ENCODE results near the gene QPRT.
"Not testable (repeated sequence)": the region's sequence is repeated elsewhere in the genome, so short reads cannot be mapped to it uniquely, and the experiment has no call there.

QPRT gene

DNA sequence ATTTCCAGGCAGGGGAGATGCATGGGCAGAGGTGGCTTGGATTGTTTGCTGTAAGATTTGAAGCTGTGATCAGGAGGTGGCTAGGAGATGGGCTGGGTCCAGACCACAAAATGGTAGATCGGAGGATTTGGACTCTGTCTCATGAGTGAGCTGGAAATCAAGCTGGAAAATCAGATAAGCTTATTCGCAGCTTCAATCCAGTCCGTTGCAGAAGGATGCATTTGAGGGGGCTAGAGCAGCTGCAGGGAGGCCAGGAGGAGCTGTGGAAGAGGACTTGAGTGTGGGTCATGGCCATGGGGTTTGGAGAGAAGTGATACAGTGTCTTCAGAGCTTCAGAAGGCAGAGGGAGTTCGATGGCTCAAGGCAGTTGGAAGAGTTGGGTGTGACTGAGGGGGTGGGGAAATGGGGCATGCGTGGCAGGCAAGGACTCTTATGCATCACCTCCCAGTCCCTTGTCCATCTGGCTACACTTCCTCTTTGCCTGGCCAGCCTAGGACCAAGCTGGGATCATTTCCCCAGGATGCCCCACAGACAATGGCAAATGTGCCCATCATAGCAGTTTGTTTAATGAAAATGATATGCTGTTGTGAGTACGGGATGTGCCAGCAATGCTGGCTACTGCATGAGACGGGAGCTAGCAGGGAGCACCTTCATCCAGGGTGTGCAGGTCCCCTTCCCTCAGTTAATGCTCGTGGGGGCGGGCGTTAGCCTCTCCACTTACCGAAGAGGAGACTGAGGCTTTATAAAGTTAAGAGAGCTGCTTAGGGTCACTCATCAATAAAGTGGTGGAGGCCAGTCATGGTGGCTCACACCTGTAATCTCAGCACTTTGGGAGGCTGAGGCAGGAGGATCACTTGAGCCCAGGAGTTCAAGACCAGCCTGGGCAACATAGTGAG lies 20.6 kb downstream of the QPRT start:
- H3K9me3 ChIP-seq (ENCODE audit: control insufficient read depth in 1 of 2, low read length in 2 of 2): no peaks in the 10 kb centered on the region
- no peaks in the 10 kb centered on the region for H3K36me3 ChIP-seq (ENCODE audit: control insufficient read depth in 1 of 2, insufficient read depth in 2 of 2, low read length in 2 of 2)
- H3K4me3 ChIP-seq (ENCODE audit: low read depth in 1 of 2, low read length in 2 of 2): no peak overlapping the region
- peaks cover 0 to 3% of the 10 kb centered on the region in 2 donors for H3K4me1 ChIP-seq (ENCODE audit: control insufficient read depth in 1 of 2, insufficient read depth in 2 of 2, low read length in 2 of 2)
- H3K9ac ChIP-seq (ENCODE audit: low read depth in 1 of 2, low read length in 2 of 2): no peak overlapping the region
- no peaks in the 10 kb centered on the region for H3K27me3 ChIP-seq (ENCODE audit: control insufficient read depth in 1 of 2, insufficient read depth in 2 of 2, low read length in 2 of 2)
- no peak overlapping the region for H3K27ac ChIP-seq (ENCODE audit: low read depth, low read length)

GRCh38 chr16:29700253-29700987 lies 21.4 kb downstream of the QPRT start:
- Histone ChIP-seq H3K27me3 (ENCODE audit: control insufficient read depth in 1 of 2, insufficient read depth in 2 of 2, low read length in 2 of 2) (no peaks in the 10 kb centered on the region), H3K36me3 (ENCODE audit: control insufficient read depth in 1 of 2, insufficient read depth in 2 of 2, low read length in 2 of 2) (no peaks in the 10 kb centered on the region), H3K9ac (ENCODE audit: low read depth in 1 of 2, low read length in 2 of 2) (no peak overlapping the region), H3K4me1 (ENCODE audit: control insufficient read depth in 1 of 2, insufficient read depth in 2 of 2, low read length in 2 of 2) (peaks cover 0 to 3% of the 10 kb centered on the region in 2 donors), H3K27ac (ENCODE audit: low read depth, low read length) (no peak overlapping the region), H3K9me3 (ENCODE audit: control insufficient read depth in 1 of 2, low read length in 2 of 2) (no peaks in the 10 kb centered on the region), H3K4me3 (ENCODE audit: low read depth in 1 of 2, low read length in 2 of 2) (no peak overlapping the region)

DNA sequence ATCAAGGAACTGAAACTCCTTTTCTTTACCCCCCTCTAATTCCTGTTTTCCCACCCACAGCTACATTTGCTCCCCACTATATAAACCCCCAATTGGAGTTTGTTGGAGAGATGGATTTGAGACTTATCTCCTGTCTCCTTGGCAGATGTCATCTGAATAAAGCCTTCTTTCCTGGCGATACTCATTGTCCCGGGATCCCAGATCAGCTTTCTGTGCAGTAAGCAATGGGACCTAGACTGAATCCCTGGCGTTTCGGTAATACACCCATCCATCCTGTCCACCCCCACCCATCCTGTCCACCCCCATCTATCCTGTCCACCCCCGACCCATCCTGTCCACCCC lies 22.2 kb downstream of the QPRT start:
- Histone ChIP-seq H3K27me3 (ENCODE audit: control insufficient read depth in 1 of 2, insufficient read depth in 2 of 2, low read length in 2 of 2) (no peaks in the 10 kb centered on the region), H3K36me3 (ENCODE audit: control insufficient read depth in 1 of 2, insufficient read depth in 2 of 2, low read length in 2 of 2) (no peaks in the 10 kb centered on the region), H3K4me3 (ENCODE audit: low read depth in 1 of 2, low read length in 2 of 2) (no peak overlapping the region), H3K27ac (ENCODE audit: low read depth, low read length) (no peak overlapping the region), H3K9ac (ENCODE audit: low read depth in 1 of 2, low read length in 2 of 2) (no peak overlapping the region), H3K4me1 (ENCODE audit: control insufficient read depth in 1 of 2, insufficient read depth in 2 of 2, low read length in 2 of 2) (peaks cover 0 to 3% of the 10 kb centered on the region in 2 donors), H3K9me3 (ENCODE audit: control insufficient read depth in 1 of 2, low read length in 2 of 2) (no peaks in the 10 kb centered on the region)

- H3K36me3 ChIP-seq (ENCODE audit: control insufficient read depth in 1 of 2, insufficient read depth in 2 of 2, low read length in 2 of 2): no peaks in the 10 kb centered on the region
- H3K9me3 ChIP-seq (ENCODE audit: control insufficient read depth in 1 of 2, low read length in 2 of 2): no peaks in the 10 kb centered on the region
- H3K27me3 ChIP-seq (ENCODE audit: control insufficient read depth in 1 of 2, insufficient read depth in 2 of 2, low read length in 2 of 2): no peaks in the 10 kb centered on the region
- no peak overlapping the region for H3K27ac ChIP-seq (ENCODE audit: low read depth, low read length)
- H3K9ac ChIP-seq (ENCODE audit: low read depth in 1 of 2, low read length in 2 of 2): no peak overlapping the region
- peaks cover 0 to 3% of the 10 kb centered on the region in 2 donors for H3K4me1 ChIP-seq (ENCODE audit: control insufficient read depth in 1 of 2, insufficient read depth in 2 of 2, low read length in 2 of 2)
- H3K4me3 ChIP-seq (ENCODE audit: low read depth in 1 of 2, low read length in 2 of 2): no peak overlapping the region
Observed at GRCh38 chr16:29702269-29702668, 23.3 kb downstream of the QPRT start.

DNA sequence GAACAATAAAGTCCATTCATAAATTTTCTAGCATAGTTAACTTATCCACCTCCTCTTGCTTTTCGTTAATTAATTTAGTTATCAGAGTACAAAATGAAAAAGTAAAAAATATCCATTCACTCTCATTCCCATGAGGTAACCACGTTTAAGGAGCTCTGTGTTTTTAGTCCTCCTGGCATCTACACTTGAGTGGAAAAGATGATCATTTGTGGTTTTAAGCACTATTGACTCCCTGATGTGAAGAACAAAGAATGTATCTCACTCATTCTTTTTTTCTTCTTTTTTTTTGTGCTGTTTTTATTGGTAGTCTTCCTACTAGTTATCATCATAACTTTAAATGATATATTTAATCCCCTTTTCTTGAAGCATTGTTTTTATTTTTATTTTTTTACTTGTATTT lies 26.1 kb downstream of the QPRT start:
- H3K27me3 ChIP-seq (ENCODE audit: control insufficient read depth in 1 of 2, insufficient read depth in 2 of 2, low read length in 2 of 2): no peaks in the 10 kb centered on the region
- H3K27ac ChIP-seq (ENCODE audit: low read depth, low read length): no peak overlapping the region
- no peak overlapping the region for H3K9ac ChIP-seq (ENCODE audit: low read depth in 1 of 2, low read length in 2 of 2)
- no peaks in the 10 kb centered on the region for H3K36me3 ChIP-seq (ENCODE audit: control insufficient read depth in 1 of 2, insufficient read depth in 2 of 2, low read length in 2 of 2)
- no peaks in the 10 kb centered on the region for H3K9me3 ChIP-seq (ENCODE audit: control insufficient read depth in 1 of 2, low read length in 2 of 2)
- peaks cover 0 to under 1% of the 10 kb centered on the region in 2 donors for H3K4me1 ChIP-seq (ENCODE audit: control insufficient read depth in 1 of 2, insufficient read depth in 2 of 2, low read length in 2 of 2)
- no peak overlapping the region for H3K4me3 ChIP-seq (ENCODE audit: low read depth in 1 of 2, low read length in 2 of 2)

- H3K4me3 ChIP-seq (ENCODE audit: low read depth in 1 of 2, low read length in 2 of 2); H3K4me1 ChIP-seq (ENCODE audit: control insufficient read depth in 1 of 2, insufficient read depth in 2 of 2, low read length in 2 of 2); H3K9me3 ChIP-seq (ENCODE audit: control insufficient read depth in 1 of 2, low read length in 2 of 2); H3K9ac ChIP-seq (ENCODE audit: low read depth in 1 of 2, low read length in 2 of 2); H3K27ac ChIP-seq (ENCODE audit: low read depth, low read length); H3K27me3 ChIP-seq (ENCODE audit: control insufficient read depth in 1 of 2, insufficient read depth in 2 of 2, low read length in 2 of 2); H3K36me3 ChIP-seq (ENCODE audit: control insufficient read depth in 1 of 2, insufficient read depth in 2 of 2, low read length in 2 of 2): not testable (repeated sequence)
Observed at GRCh38 chr16:29707160-29707559, 28.2 kb downstream of the QPRT start.

GRCh38 chr16:29708917-29709600 lies 30.1 kb downstream of the QPRT start:
- H3K9ac ChIP-seq (ENCODE audit: low read depth in 1 of 2, low read length in 2 of 2): no peak overlapping the region
- H3K9me3 ChIP-seq (ENCODE audit: control insufficient read depth in 1 of 2, low read length in 2 of 2): no peaks in the 10 kb centered on the region
- H3K27ac ChIP-seq (ENCODE audit: low read depth, low read length): no peak overlapping the region
- H3K36me3 ChIP-seq (ENCODE audit: control insufficient read depth in 1 of 2, insufficient read depth in 2 of 2, low read length in 2 of 2): no peaks in the 10 kb centered on the region
- H3K4me1 ChIP-seq (ENCODE audit: control insufficient read depth in 1 of 2, insufficient read depth in 2 of 2, low read length in 2 of 2): peaks cover 0 to 3% of the 10 kb centered on the region in 2 donors
- no peak overlapping the region for H3K4me3 ChIP-seq (ENCODE audit: low read depth in 1 of 2, low read length in 2 of 2)
- no peaks in the 10 kb centered on the region for H3K27me3 ChIP-seq (ENCODE audit: control insufficient read depth in 1 of 2, insufficient read depth in 2 of 2, low read length in 2 of 2)

DNA sequence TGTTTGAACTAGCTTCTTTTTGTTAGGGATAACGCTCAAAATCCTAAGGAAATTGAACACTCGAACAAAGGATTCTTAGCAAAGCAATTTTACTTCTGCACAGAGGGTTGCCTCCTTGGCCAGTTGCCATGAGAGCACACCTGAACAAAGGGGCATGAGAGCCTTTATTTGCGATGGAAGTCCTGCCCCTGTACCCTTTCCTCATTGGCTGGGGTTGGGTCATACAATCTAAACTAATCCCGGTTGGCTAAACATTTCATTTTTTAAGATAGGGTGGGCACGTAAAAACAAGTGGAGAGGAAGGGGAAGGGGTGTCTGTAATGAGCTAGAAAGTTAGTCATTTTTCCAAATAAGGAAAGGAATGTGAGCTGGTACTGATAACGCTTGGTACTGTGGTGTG lies 30.7 kb downstream of the QPRT start:
- not testable (repeated sequence) for H3K36me3 ChIP-seq (ENCODE audit: control insufficient read depth in 1 of 2, insufficient read depth in 2 of 2, low read length in 2 of 2); H3K9ac ChIP-seq (ENCODE audit: low read depth in 1 of 2, low read length in 2 of 2); H3K4me3 ChIP-seq (ENCODE audit: low read depth in 1 of 2, low read length in 2 of 2); H3K4me1 ChIP-seq (ENCODE audit: control insufficient read depth in 1 of 2, insufficient read depth in 2 of 2, low read length in 2 of 2); H3K27ac ChIP-seq (ENCODE audit: low read depth, low read length); H3K9me3 ChIP-seq (ENCODE audit: control insufficient read depth in 1 of 2, low read length in 2 of 2); H3K27me3 ChIP-seq (ENCODE audit: control insufficient read depth in 1 of 2, insufficient read depth in 2 of 2, low read length in 2 of 2)

DNA sequence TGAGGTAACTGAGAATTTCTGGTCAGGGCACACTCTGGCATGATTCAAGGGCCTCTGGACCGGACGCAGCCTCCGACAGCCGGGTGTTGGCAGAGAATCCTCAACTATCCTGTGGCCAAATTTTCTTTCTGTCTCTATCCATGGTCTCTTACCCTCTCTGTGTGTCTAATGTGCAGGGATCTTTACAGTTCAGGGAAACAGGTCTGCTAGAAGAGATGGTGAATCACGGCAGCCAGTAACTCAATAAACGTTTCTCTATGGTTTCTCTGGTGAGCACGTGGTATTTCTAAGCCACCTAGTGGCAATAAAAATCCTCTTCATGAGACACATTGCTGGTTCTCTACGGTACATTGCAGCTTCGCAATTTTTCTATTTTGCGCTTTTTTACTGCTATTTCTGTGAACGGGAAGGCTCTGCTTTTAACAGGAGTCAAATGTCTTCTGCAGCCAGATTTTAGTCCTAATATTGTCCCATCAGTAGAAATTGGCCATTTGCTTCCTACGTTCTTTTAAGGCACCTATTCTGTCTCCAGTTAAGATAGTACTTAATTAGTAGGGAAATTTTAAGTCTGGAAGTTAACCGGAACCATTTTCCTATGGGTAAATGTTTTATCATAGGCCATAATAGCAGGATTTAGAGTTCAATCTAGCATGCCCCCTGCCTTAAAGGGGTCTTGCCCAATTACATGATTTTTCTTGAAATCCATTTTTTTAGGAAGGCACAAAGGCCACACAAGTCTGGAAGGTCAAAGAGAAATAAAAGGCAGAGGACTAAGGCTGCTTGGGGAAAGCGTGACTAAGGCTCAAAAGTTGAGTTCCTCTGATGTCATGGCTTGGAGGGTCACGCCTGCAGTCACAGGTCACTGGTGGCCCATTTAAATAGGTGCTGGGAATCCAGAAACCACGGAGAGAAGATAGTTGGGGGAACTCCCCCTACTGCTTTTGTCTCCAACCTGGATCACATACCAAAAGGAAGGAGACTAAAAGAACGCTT lies 31.5 kb downstream of the QPRT start:
- no peak overlapping the region for H3K27ac ChIP-seq (ENCODE audit: low read depth, low read length)
- H3K4me3 ChIP-seq (ENCODE audit: low read depth in 1 of 2, low read length in 2 of 2): no peak overlapping the region
- H3K4me1 ChIP-seq (ENCODE audit: control insufficient read depth in 1 of 2, insufficient read depth in 2 of 2, low read length in 2 of 2): peaks cover 0 to 3% of the 10 kb centered on the region in 2 donors
- no peaks in the 10 kb centered on the region for H3K27me3 ChIP-seq (ENCODE audit: control insufficient read depth in 1 of 2, insufficient read depth in 2 of 2, low read length in 2 of 2)
- no peaks in the 10 kb centered on the region for H3K9me3 ChIP-seq (ENCODE audit: control insufficient read depth in 1 of 2, low read length in 2 of 2)
- H3K9ac ChIP-seq (ENCODE audit: low read depth in 1 of 2, low read length in 2 of 2): no peak overlapping the region
- no peaks in the 10 kb centered on the region for H3K36me3 ChIP-seq (ENCODE audit: control insufficient read depth in 1 of 2, insufficient read depth in 2 of 2, low read length in 2 of 2)
